Activated CD8-positive, alpha-beta memory T cell treated with anti-CD3 and anti-CD28 coated beads, Interleukin-2, amount 50 U/mL, for 1 hour (primary cell): ENCODE measurements around the gene NRGN.
"Not testable (repeated sequence)": the region's sequence is repeated elsewhere in the genome, so short reads cannot be mapped to it uniquely, and the experiment has no call there.

ENCODE experiments used
- DNase-seq: peaks from one replicate; pipeline ENCODE4 v3.0.0-alpha.2; 2020; ENCODE audit errors: extremely low read depth

Gene NRGN

DNA sequence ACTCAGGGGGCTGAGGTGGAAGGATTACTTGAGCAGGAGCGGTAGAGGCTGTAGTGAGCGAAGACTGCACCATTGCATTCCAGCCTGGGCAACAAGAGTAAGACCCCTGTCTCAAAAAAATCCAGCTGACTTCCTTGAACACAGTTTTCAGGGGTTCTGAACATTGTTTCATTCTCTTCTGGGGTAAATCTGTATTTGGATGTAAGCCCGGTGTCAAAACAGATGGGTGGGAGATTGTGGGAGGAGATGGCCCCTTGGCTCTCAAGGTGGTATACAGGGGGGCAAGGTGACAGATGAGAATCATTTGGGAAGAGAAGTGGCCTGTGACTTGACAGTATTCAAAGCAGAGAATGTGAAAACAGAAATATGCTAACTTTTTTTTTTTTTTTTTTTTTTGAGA lies 17.6 kb downstream of the NRGN start:
- DNase-seq, result no peak

DNA sequence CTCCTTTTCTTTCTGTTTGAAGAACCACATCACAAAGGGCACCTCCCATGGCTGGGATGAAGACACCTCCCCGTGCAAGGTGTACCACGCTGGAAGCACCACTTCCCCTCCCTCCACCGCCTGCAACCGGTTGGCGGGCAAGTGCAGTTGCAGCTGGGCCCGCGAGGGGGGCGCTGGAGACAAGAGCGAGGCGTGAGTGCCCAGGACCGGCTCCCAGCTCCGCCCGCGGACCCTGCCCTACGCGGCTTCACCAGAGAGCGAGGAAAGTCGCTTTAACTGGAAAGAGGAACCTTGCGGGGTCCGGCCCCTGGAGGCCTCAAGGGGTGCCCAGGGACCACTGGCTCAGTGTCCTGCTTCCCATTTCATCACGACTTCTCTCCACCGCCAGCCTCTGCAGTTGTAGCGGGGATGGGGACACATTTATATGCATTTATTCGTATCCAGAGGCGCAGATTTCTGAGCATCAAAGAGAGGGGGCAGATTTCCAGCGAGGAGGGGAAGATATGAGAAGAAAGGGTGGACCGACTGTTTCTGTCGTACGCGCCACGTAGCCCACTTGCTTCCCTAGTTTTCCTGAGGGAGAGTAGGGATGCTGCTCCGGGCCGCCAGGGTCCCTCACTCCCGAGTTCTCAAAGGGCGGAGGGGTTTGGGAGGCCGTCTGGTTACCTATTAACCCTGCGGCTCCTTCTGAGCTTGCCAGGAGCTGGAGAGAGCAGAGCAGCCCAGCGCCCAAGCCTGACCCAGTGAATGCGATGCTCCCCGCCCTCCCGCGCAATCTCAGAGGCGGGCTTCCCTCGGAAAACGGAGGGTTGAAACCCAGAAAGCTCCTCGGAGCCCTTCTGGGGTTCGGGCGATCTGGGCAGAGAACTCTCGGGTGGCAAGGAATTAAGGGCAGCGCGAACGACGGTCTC lies 18.9 kb downstream of the NRGN start:
- DNase-seq, result no peak

DNA sequence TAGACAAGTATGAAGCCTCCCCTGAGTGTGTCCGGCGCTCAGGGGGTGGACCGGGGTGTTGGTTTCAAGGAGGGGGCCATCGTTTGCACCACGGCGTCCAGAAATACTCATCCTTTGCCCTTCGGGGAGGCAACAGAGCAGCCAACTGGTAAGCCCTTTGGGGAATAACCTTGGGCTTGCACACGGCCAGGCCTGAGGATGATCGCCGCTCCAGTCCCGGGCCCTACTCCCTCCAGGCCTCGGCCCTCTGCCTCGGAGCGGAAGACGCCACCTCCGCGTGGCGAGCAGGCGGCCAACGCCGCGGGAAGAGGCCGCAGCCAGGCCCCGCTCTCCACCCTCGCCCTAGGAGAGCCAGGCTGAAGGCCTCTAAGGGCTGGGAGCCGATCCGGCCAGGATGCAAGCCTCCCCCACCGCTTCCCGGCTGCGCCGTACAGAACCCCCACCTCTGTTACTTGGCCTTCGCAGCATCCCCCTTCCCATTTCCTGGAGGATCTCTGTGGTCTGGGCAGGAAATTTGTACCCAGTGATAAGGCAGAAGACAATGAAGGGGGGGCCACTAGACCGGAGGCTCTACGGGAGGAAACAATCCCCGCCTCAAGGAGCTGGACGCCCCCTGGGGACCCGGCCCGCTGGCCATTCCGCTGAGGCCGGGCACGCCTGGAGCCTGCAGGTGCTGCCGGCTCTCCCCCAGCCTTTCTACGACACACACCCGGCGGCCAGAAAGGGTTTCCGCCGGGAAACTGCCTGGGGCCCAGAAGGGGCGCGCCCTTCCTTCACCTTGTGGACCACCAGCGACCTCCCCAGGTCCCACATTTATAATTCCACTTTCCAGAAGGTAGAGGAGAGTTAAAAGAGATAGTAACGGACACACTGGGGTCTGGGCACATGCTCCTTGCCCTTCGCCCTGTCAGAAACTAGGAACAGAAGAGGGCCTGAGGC lies 19.8 kb downstream of the NRGN start:
- DNase-seq, result no peak

DNA sequence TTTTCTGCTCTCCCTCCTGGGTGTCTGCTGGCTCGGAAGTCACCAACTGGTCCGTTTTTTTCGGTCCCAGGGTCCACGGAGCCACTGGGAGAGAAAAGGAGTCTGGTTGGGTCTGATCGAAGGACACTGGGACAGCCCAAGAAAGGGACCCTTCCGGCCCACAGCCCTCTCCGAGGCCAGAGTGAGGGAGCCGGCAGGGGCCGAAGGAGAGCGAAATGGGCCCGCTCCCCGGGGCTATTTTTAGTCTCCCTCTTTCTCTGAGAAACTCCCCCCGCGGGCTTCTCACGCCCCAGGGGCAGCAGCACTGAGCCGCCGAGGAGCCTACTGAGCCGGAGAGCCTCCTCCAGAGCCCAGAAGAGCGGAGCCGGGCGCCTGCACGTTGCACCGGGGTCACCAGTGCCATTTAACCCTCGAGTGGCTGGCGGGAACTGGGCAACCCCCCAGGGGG lies 20.5 kb downstream of the NRGN start:
- DNase-seq, result no peak

DNA sequence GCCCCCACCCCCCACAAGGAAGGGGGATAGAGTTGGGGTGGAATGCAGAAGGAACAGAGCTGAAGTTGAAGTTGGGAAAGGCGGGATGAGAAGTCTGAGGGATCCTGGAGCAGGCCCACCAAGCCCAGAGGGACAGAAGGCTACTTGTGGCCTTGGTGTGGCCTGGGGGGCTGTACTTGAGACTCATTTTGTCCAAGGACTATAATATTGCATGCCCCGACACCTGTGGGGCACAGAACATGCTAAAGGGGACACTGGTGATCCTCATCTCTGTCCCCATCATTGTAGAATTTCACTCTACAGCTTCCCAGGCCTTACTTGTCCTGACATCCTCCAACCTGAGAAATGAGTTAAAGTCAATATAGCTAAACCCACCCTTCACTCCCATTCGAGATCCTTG lies 21.1 kb downstream of the NRGN start:
- no peak for DNase-seq

DNA sequence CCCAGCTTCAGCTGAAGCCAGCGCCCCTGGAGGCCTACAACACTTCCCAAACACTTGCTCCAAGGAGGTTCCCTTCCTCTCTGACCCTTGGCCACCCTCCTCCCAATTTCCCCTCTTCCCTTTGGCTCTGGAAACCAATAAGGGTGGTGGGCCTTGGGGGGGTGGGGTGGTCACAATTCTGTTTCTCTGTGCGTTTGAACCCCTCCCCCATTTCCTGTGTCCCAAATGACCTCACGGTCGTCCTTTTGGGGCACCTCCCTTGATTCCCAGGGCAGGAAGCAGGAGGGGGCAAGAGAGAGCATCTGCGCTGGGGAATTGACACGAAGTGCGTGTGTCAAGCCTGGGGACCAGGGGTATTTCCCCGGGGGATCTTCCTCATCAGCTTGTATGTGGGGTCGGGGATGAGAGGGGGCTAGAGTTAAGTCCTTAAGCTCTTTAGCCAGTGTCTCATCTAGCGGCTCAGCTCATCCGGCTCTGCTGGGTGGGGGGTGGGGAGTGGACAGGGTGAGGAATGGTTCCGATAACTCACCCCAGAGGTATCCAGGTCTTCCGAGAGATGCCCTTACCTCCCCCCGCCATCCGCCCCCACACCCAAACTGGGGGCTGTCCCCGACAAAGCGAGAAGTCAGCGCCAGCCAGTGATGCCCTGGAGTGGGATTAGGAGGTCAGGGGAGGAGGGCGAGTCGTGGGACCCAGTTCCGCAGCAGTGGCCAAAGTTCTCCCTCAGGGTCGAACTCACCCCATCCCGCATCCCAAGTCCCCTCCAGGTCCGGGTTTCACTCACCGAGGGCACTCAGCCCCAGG lies 21.8 kb downstream of the NRGN start:
- DNase-seq, result no peak

DNA sequence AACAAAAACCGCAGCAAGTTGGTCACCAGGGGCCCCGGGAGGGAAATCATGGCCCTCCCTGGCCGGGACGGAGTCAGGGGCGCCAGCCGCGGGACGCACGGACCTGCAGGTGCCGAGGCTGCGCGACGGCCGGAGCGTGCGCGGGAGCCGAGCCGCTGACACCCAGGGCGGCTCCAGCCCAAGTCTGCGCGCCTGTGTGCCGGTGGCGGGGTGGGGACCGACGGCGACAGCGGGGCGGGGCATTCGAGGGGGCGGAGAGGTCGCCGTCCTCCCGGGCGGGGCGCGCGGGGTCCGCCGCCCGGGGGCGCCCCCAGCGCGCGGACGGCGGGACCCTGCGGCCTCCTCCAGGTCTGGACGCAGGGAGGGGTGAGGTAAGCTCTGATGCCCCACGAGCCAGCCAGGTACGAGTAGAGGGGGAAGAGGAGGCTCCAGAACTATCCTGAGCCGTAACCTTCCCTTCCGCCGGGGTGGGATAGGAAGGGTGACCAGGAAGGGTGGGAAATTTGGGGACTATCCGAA lies 22.4 kb downstream of the NRGN start, which contains the start of gene ESAM:
Gene ESAM (minus strand): TSS at position 186 of the 519 bp plus-strand sequence. CDS start 136 bp downstream, at position 50.
- DNase-seq, result no peak

DNA sequence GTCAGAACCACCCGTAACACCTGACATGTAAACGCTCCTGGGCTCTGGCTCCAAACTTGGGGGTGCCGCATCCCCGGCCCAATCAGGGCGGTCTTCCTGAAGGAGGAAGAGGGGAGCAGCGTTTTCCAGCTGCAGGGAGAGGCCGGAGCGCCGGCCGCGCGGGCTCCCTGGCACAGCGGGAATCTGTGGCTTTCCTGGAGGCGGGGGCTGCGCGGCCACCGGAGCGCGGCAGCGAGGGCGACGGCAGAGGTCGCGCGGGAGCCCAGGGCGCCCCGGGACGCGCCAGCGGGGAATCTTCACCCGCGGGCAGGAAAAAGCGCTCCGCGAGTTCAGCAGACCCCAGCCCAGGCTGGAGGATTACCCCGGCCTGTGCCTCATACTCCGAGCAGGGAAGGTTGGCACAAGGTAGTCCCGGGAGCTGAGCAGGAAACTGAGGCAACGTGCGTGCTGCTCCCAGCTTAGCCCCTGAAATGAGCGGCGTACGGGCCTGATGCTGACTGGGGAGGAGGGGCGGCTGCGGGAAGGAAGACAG lies 22.9 kb downstream of the NRGN start:
- no peak for DNase-seq

DNA sequence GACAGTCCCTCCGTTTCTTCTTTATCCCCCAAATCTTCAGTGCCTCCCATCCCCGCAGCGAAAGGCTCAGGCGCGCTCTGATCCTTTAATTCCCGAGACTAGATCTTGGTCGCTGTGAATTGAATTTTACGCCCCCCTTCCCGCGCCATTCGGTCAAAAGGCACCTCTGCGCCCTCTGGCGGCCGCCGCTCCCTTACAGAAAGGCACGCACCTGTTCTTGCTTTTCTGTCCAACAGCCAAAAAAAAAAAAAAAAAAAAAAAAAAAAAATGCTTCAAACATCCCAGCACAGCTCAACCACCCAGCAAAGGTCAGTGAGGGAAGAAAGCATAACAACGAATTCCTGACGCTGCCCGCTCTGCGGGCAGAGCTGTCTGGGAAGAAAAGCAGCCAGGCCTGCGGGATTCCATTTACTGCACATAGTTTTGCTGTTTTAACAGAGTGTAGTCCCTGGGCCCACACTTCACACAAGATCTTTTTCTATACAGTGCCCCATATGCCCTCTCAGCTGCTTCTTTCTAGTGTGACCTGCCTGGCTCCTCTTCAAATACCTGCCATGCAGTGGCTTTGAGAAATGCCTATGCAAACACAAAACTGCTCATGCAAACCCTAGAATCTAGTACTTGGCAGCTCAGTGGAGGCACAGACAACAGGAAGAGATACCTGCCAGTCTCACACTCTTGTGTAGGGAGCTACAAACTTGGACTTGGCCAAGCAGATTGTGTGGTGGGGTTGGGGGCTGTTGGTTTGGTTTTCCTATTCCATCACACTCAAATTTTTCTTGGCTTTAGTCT lies 23.6 kb downstream of the NRGN start:
- DNase-seq, result peak; percentile 74

DNA sequence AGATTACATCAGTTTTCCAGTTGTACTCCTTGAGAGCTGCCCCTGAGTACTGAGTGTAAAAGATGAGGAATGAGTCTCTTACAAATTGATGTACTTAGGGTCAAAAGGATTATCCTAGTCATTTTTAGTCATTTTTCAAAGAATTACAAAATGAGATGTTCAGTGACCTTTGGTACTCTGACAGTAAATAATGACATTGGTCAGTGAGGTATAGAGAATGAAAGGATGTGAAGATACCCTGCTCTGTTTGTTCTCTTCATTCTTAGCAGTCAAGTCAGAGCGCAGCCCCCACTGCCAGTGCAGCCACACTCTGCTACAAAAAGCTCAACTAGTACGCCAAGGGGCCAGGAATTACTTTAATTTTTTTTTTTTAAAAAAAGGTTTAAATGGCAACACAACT lies 26.4 kb downstream of the NRGN start:
- no peak for DNase-seq

DNA sequence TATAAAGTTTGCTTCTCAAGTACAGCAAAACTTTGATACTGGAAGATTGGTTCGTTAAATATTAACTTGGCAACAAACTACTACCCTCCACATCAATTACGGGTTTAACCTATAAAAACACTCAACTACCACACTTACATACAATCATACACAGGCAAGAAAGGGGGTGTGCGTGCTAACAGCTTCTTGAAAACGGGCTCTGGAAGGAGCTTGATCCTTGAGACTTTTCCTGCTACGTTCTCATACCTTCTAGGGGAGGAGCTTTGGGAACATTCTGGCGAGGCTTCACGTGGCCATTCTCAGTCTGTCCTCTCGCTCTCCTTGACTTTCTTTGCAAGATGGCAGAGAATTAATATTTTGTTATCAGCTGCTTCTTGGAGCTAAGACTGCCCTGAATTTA lies 29.2 kb downstream of the NRGN start:
- no peak for DNase-seq

DNA sequence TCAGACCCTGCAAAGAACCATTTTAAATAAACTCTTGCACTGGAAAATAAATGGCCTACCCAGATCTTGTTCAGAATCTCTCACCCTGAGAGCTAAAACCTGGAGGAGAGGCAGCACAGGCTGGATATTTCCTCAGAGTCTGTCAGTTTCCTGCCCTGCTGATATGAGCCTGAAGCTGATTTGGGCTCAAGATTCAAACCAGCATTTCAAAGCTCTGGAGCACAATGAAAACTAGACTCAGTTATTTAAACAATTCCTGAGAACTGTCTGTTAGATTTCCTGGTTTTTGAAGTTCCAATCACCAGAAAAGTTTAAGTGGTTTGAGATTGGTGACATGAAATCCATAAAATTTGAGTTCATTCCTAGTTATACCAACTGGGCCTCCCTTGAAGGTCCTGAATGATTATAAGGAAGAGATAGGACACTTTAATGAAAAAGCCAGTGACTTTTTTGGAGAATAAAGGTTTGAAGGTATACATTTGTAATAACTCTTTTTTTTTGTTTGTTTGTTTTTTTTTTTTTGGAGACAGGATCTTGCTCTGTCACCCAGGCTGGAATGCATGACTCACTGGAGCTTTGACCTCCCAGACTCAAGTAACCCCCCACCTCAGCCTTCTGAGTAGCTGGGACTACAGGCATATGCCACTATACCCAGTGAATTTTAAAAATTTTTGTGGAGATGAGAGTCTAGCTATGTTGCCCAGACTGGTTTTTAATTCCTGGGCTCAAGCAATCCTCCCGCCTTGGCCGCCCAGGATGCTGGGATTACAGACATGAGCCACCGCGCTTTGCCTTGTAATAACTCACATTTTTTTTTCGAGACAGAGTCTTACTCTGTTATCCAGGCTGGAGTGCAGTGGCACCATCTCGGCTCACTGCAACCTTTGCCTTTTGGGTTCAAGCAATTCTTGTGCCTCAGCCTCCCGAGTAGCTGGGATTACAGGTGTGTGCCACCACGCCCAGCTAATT lies 30.3 kb downstream of the NRGN start:
- no peak for DNase-seq

DNA sequence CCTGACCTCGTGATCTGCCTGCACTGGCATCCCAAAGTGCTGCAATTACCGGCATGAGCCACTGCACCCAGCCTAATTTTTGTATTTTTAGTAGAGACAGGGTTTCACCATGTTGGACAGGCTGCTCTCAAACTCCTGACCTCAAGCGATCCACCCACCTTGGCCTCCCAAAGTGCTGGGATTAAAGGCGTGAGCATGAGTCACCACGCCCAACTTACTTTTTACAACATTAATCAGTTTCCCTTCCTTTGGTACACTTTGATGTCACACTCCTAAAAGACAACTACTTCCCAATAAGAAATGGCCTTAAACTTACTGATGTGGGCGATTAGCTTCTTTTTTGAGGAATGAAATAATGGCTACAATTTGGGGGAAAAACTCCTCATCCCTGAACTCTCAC lies 31.2 kb downstream of the NRGN start:
- not testable (repeated sequence) for DNase-seq

DNA sequence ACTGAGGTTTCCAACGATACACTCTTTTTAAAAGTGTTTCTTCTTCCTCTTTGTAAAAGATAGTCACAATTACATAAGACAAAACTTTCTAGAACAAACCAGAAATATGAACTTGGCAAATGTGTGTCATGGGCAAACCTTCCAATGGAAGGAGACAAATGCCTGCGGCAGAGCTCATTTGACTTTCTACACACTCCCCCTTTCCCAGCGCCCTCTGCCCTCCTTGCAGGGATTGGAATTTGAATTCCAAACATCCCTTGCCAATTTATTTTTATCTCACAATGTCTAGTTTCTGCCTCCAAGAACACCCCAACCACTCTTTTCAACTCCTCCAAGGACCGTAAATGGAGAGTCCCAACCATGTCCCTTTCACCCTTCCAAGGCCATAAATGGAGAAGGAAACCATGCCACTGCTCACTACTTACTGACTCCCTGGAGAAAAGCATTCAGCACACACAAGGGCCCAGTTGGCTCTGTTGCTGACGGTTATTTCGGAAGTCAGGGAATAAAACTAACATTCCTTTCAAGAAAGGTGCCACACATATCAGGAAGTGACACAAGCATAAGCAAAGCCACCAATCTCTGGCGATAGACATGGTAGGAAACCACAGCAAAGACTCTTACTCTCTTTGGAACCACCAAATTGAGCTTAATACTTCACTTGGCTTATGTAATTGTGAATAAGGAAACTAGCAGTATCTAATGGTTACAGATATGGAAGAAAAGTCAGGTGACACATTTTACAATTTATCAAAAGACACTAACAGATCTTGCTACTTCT lies 37.3 kb downstream of the NRGN start:
- no peak for DNase-seq

DNA sequence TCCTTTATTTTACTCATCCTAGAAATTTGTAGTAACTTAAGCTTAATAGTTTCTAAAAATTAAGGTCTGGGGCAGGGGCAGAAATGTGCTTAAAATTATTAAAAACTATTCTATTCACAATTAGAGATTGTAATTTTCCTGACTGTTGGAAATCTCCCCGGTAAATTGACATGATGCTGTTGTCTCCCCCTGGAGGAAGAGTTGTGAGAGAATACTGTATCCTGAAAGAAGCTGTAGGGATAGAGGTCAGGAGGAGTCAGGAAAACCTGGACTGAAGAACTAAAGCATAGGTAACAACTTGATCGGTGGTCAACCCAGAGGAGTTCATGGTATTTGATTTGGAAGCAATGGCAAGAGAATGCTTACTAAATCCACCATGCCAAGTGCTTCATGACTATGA lies 38.5 kb downstream of the NRGN start:
- no peak for DNase-seq

DNA sequence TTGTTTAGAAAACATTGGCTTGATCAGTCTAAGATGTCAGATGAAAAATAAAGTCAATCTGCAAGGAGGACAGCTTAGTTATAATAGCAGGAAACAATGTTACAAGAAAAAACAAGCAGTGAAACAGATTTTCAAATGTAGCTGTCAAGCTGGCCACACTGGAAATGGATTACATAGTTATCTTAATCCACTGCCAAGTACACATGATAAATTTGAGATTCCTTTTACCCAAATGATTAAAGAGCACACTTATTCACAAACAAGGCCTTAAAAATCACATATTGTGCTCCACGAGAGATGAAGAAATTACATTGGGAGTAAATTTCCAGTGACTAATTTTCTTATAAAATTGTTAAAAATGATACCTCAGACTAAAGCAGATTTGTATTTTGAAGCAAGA lies 39.8 kb downstream of the NRGN start:
- no peak for DNase-seq

DNA sequence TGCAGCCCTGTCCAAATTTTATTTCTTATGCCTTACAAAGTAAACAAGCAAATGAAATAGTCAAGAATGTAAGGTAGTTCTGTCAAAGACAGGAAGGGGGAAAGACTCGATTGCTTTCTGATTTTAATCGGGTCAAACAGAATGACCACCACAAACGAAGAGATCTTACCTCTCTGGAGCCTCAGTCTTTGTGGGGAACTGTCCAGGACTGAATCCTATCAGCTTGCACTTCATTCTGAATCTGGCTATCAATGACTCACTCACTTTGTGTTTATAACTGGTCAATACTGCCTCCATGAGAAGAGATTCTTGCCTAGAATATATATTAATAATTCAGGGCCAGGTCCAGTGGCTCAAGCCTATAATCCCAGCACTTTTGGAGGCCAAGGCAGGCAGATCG lies 43.3 kb downstream of the NRGN start:
- no peak for DNase-seq

DNA sequence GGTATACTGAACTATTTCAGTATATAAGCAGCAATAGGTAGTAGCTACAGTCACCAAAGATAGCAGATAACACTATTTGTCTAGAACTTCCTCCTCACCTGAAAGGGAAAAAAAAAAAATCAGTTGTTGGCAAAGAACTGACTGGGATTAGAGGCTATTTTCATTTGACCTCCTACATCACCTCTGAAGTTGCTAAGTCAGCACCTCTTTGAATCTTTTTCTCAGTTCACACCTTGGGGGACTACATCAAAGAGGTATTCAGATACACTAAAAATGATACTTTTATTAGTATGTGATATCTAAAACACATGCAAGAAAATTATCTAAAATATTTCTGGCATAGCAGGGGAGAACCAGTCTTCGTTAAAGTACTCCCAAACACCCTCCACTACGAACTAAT lies 44.3 kb downstream of the NRGN start:
- DNase-seq, result no peak
